ENCODE results near the gene TCF7L2. TPM values are rescaled to one million over a fixed set of nuclear protein-coding genes. Genes with fewer than 3 reads are reported as not detected.

Gene TCF7L2
- total and polyA plus RNA-seq, 4 donors, result 9.1 to 32.3 (median 21.4) TPM

DNA sequence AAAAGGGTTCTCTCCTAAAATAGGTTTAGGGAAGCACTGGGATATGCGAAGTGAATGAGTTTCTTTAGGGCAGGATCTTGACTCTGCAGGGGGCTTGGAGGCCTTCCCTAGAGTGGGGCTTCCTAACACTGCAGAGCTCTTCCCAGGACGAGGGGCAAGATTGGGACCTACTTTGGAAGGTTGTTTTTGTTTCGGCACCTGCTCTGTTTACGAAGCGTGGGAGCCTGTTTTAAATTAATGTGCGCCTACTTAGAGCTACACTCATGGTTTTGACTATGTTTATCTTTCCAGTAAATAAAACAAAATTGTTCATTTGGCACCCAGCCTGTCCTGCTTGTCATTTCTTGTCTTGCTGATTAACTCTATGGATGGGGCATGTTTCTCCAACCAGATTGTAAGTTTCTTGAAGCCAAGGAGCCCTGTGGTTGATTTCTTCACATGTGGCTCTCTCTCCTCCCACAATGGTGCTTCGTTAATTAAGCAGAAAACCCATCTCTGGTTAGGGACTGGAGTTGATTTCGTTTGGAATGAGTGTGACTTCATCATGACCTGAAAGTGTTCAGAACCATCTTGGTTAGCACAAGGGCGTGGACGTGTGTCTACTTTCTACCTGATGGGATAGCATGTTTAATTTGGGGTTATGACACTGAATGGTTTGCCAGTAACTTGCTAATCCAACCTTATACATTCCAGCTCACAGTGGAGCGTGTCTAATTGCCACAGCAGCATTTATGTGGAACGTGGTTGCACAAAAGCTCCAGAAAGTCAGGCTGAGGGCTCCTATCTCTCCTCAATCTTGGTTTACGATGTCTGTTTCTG is 98.1 kb downstream of the TCF7L2 start:
- H3K27me3 ChIP-seq (ENCODE audit: control insufficient read depth in 3 of 3, insufficient read depth in 3 of 3, low read length in 2 of 3), result no peaks in the 10 kb centered on the region
- ATAC-seq (ENCODE audit: insufficient read depth, low FRiP score) (no peak), DNase-seq (no peak)
- no peaks in the 10 kb centered on the region for H3K9me3 ChIP-seq (ENCODE audit: control insufficient read depth in 4 of 4, insufficient read depth in 3 of 4, low read length in 3 of 4)
- H3K4me1 ChIP-seq (ENCODE audit: control insufficient read depth in 5 of 5, insufficient read depth in 5 of 5, low read length in 5 of 5), result peaks cover 5 to 17% (median 15%) of the 10 kb centered on the region in 5 donors
- no peak overlapping the region for H3K9ac ChIP-seq (ENCODE audit: insufficient read depth in 1 of 2, low read length in 2 of 2)
- H3K4me3 ChIP-seq, result no peak overlapping the region
- H3K36me3 ChIP-seq (ENCODE audit: control insufficient read depth in 4 of 4, insufficient read depth in 4 of 4, low read length in 4 of 4), result peaks cover 0 to 2% (median 0%) of the 10 kb centered on the region in 4 donors
- peak overlapping the region in 1 of 2 donors; percentile 66 for H3K27ac ChIP-seq (ENCODE audit: low read depth in 1 of 2, low read length in 1 of 2)
- WGBS, 2 donors, result 73 to 80% methylated on average over 13 of the region's 13 CpGs
- TF ChIP-seq, protein P1, sequence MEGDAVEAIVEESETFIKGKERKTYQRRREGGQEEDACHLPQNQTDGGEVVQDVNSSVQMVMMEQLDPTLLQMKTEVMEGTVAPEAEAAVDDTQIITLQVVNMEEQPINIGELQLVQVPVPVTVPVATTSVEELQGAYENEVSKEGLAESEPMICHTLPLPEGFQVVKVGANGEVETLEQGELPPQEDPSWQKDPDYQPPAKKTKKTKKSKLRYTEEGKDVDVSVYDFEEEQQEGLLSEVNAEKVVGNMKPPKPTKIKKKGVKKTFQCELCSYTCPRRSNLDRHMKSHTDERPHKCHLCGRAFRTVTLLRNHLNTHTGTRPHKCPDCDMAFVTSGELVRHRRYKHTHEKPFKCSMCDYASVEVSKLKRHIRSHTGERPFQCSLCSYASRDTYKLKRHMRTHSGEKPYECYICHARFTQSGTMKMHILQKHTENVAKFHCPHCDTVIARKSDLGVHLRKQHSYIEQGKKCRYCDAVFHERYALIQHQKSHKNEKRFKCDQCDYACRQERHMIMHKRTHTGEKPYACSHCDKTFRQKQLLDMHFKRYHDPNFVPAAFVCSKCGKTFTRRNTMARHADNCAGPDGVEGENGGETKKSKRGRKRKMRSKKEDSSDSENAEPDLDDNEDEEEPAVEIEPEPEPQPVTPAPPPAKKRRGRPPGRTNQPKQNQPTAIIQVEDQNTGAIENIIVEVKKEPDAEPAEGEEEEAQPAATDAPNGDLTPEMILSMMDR (IDR thresholded peaks at IDR 0.05; ENCODE audit: control extremely low read depth, extremely low read depth), result no peak

DNA sequence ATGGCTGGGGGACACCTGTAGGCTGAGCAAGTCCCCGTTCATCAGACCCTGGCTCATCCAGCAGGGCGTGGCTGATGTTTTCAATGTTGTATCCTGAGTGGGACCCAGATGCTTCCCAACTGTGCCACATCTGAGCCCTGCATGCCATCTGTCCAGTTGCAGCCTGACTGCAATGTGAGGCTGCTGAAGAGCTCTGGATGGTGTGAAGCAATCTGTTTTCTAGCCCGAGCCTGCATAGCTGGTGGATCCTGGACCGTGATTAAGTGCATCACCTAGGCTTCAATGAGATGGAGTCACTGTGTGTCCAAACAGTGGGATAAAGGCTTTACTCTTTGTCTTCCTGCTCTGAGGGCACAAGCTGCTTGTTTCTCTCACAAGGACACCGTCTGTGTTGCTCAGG is 99.8 kb downstream of the TCF7L2 start:
- DNase-seq, result no peak
- Histone ChIP-seq H3K27ac (ENCODE audit: low read depth in 1 of 2, low read length in 1 of 2) (no peak overlapping the region), H3K9ac (ENCODE audit: insufficient read depth in 1 of 2, low read length in 2 of 2) (no peak overlapping the region), H3K4me3 (no peak overlapping the region), H3K36me3 (ENCODE audit: control insufficient read depth in 4 of 4, insufficient read depth in 4 of 4, low read length in 4 of 4) (peaks cover 0 to 2% (median 0%) of the 10 kb centered on the region in 4 donors), H3K4me1 (ENCODE audit: control insufficient read depth in 5 of 5, insufficient read depth in 5 of 5, low read length in 5 of 5) (peaks cover 5 to 17% (median 15%) of the 10 kb centered on the region in 5 donors), H3K9me3 (ENCODE audit: control insufficient read depth in 4 of 4, insufficient read depth in 3 of 4, low read length in 3 of 4) (no peaks in the 10 kb centered on the region), H3K27me3 (ENCODE audit: control insufficient read depth in 3 of 3, insufficient read depth in 3 of 3, low read length in 2 of 3) (no peaks in the 10 kb centered on the region)
- TF ChIP-seq, protein P1 (IDR thresholded peaks at IDR 0.05; ENCODE audit: control extremely low read depth, extremely low read depth), result no peak
- WGBS, 2 donors, result 87 to 88% methylated on average over 5 of the region's 5 CpGs
- ATAC-seq (ENCODE audit: insufficient read depth, low FRiP score), result no peak

DNA sequence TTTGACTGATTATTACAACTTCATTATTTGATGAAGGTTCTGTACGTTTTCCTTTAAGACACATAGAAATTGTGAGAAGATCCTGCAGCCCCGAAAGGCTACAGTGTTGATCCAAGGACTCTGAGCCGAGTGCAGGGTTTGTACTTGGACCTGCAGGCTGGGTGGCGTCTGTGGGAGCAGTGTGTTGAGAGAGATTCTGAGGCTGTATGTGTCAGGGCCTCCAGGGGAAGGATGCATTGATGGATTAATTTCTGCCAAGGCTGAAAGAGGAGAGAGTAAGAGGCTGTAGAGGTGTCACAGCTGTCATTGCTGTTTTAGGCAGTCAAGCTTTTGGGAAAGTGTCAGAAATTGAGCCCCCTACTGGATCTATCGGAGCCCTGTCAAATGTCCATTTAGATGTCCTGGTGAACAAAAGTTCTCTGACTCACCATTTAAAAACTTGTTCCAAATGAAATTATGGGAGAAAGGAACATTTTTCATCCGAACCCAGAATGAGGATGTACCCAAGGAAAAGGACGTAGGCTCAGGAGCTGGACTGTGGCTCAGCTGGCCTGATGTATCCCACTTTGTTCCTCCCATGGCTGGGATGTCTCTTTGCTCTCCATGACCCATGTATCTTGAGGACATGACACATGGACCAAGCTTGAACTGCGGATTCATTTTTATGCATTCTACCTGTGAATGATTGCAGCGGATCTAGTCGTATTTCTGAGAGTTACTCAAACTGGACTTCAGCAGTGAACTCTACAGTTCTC is 102.2 kb downstream of the TCF7L2 start:
- peaks cover 11 to 29% (median 18%) of the 10 kb centered on the region in 5 donors for H3K4me1 ChIP-seq (ENCODE audit: control insufficient read depth in 5 of 5, insufficient read depth in 5 of 5, low read length in 5 of 5)
- H3K36me3 ChIP-seq (ENCODE audit: control insufficient read depth in 4 of 4, insufficient read depth in 4 of 4, low read length in 4 of 4), result no peaks in the 10 kb centered on the region
- no peaks in the 10 kb centered on the region for H3K27me3 ChIP-seq (ENCODE audit: control insufficient read depth in 3 of 3, insufficient read depth in 3 of 3, low read length in 2 of 3)
- no peak overlapping the region for H3K4me3 ChIP-seq
- 85 to 89% methylated on average over 10 of the region's 10 CpGs for WGBS, 2 donors
- DNase-seq (no peak), ATAC-seq (ENCODE audit: insufficient read depth, low FRiP score) (no peak)
- TF ChIP-seq, protein P1 (IDR thresholded peaks at IDR 0.05; ENCODE audit: control extremely low read depth, extremely low read depth), result no peak
- H3K9ac ChIP-seq (ENCODE audit: insufficient read depth in 1 of 2, low read length in 2 of 2), result no peak overlapping the region
- peak overlapping the region in 1 of 2 donors; percentile 43 for H3K27ac ChIP-seq (ENCODE audit: low read depth in 1 of 2, low read length in 1 of 2)
- no peaks in the 10 kb centered on the region for H3K9me3 ChIP-seq (ENCODE audit: control insufficient read depth in 4 of 4, insufficient read depth in 3 of 4, low read length in 3 of 4)
